VCaP (cell line): ENCODE data around the gene DEPDC4.
"Not testable (repeated sequence)": the region's sequence is repeated elsewhere in the genome, so short reads cannot be mapped to it uniquely, and the experiment has no call there.

Source experiments
- H3K27ac ChIP-seq: fragments of 450-650 bp; 2 replicates; pipeline ENCODE4 v1.5.1; 2017
- CTCF ChIP-seq: fragments of 450-650 bp; conservative IDR thresholded peaks from 2 replicates; pipeline ENCODE4 v1.5.1; 2017; ENCODE audit warnings: mild to moderate bottlenecking, moderate library complexity

The DEPDC4 gene

GRCh38 chr12:100267603-100268281, 863 bp upstream of the DEPDC4 start:
- H3K27ac ChIP-seq: peak overlapping the region; percentile 95
- no peak for TF ChIP-seq CTCF

- H3K27ac ChIP-seq: peak overlapping the region; percentile 95
- TF ChIP-seq CTCF: no peak
These were observed 369 bp downstream of the DEPDC4 start for GRCh38 chr12:100266585-100266834.

- TF ChIP-seq CTCF: no peak
- H3K27ac ChIP-seq: peak overlapping the region; percentile 95
These were observed 921 bp downstream of the DEPDC4 start for GRCh38 chr12:100265732-100266584.

- not testable (repeated sequence) for H3K27ac ChIP-seq
These were observed 1.8 kb downstream of the DEPDC4 start for GRCh38 chr12:100265107-100265506.

- no peak overlapping the region for H3K27ac ChIP-seq
- TF ChIP-seq CTCF: no peak
These were observed 3.7 kb downstream of the DEPDC4 start for GRCh38 chr12:100263131-100263530.

- TF ChIP-seq CTCF: no peak
- no peak overlapping the region for H3K27ac ChIP-seq
These were observed 8.8 kb downstream of the DEPDC4 start for GRCh38 chr12:100258127-100258526.

- peak overlapping the region; percentile 94; the same call in 1 of the 2 replicates for H3K27ac ChIP-seq
- no peak for TF ChIP-seq CTCF
These were observed 12.0 kb downstream of the DEPDC4 start for GRCh38 chr12:100254876-100255275.

- TF ChIP-seq CTCF: no peak
- H3K27ac ChIP-seq: peak overlapping the region; percentile 94
These were observed 13.4 kb downstream of the DEPDC4 start for GRCh38 chr12:100253437-100253836.
